H9 (cell line): Measurements from ENCODE around the gene CPXM2. TPM values are rescaled to one million over a fixed set of nuclear protein-coding genes. Genes with fewer than 3 reads are reported as not detected.

ENCODE experiments used
- DNase-seq: peaks from one replicate; pipeline ENCODE4 v3.0.0-alpha.2; 2017
- H2AFZ ChIP-seq: one replicate; pipeline ENCODE4 v1.6.1; 2013; ENCODE audit warnings: mild to moderate bottlenecking, low read length, control low read depth, moderate library complexity
- H2AK5ac ChIP-seq: 2 replicates; pipeline ENCODE4 v1.6.1; 2013; ENCODE audit warnings: low read length, control low read depth, mixed read lengths; ENCODE audit not compliant: insufficient read length
- H2BK120ac ChIP-seq: one replicate; pipeline ENCODE4 v1.6.1; 2013; ENCODE audit warnings: low read depth, mild to moderate bottlenecking, low read length, control low read depth, inconsistent platforms; ENCODE audit not compliant: poor library complexity, severe bottlenecking
- H2BK12ac ChIP-seq: 2 replicates; pipeline ENCODE4 v1.6.1; 2013; ENCODE audit warnings: low read length, control low read depth, mixed read lengths, low read depth; ENCODE audit not compliant: insufficient read length
- H2BK15ac ChIP-seq: 2 replicates; pipeline ENCODE4 v1.6.1; 2013; ENCODE audit warnings: low read depth, low read length, control low read depth
- H2BK20ac ChIP-seq: one replicate; pipeline ENCODE4 v1.6.1; 2013; ENCODE audit warnings: low read depth, mild to moderate bottlenecking, low read length, control low read depth, inconsistent platforms; ENCODE audit not compliant: poor library complexity, severe bottlenecking
- H2BK5ac ChIP-seq: 2 replicates; pipeline ENCODE4 v1.6.1; 2013; ENCODE audit warnings: low read length, control low read depth, mixed read lengths; ENCODE audit not compliant: insufficient read length
- H3K14ac ChIP-seq: 2 replicates; pipeline ENCODE4 v1.6.1; 2013; ENCODE audit warnings: low read length, control low read depth; ENCODE audit not compliant: insufficient read depth
- H3K18ac ChIP-seq: 2 replicates; pipeline ENCODE4 v1.6.1; 2013; ENCODE audit warnings: low read depth, mild to moderate bottlenecking, mixed read lengths, low read length, control low read depth; ENCODE audit not compliant: insufficient read length
- H3K23ac ChIP-seq: 2 replicates; pipeline ENCODE4 v1.6.1; 2013; ENCODE audit warnings: low read length, control low read depth, mixed read lengths, low read depth; ENCODE audit not compliant: insufficient read length
- H3K23me2 ChIP-seq: 2 replicates; pipeline ENCODE4 v1.6.1; 2013; ENCODE audit warnings: low read depth, mild to moderate bottlenecking, mixed read lengths, low read length, control low read depth; ENCODE audit not compliant: insufficient read length, poor library complexity, severe bottlenecking
- H3K27ac ChIP-seq: 2 replicates; pipeline ENCODE4 v1.5.1; 2013; ENCODE audit warnings: low read length, control low read depth, mixed read lengths, low read depth; ENCODE audit not compliant: insufficient read length
- H3K27me3 ChIP-seq: 2 replicates; pipeline ENCODE4 v1.6.1; 2013; ENCODE audit warnings: low read length, control low read depth, inconsistent platforms; ENCODE audit not compliant: insufficient read depth
- H3K4ac ChIP-seq: 2 replicates; pipeline ENCODE4 v1.6.1; 2013; ENCODE audit warnings: low read depth, mild to moderate bottlenecking, control low read depth, inconsistent platforms, low read length, moderate library complexity
- H3K4me1 ChIP-seq: 2 replicates; pipeline ENCODE4 v1.6.1; 2013; ENCODE audit warnings: low read length, control low read depth, inconsistent platforms; ENCODE audit not compliant: insufficient read depth
- H3K4me2 ChIP-seq: 2 replicates; pipeline ENCODE4 v1.6.1; 2013; ENCODE audit warnings: low read length, control low read depth, mixed read lengths; ENCODE audit not compliant: insufficient read length, insufficient read depth
- H3K56ac ChIP-seq: 2 replicates; pipeline ENCODE4 v1.6.1; 2013; ENCODE audit warnings: low read depth, mild to moderate bottlenecking, mixed read lengths, low read length, control low read depth; ENCODE audit not compliant: insufficient read length
- H3K79me1 ChIP-seq: 2 replicates; pipeline ENCODE4 v1.6.1; 2013; ENCODE audit warnings: low read depth, mild to moderate bottlenecking, moderate library complexity, low read length, control low read depth, inconsistent platforms; ENCODE audit not compliant: insufficient read depth, poor library complexity, severe bottlenecking
- H3K79me2 ChIP-seq: 2 replicates; pipeline ENCODE4 v1.6.1; 2013; ENCODE audit warnings: low read length, control low read depth, inconsistent platforms; ENCODE audit not compliant: insufficient read depth
- H3K9ac ChIP-seq: 2 replicates; pipeline ENCODE4 v1.6.1; 2013; ENCODE audit warnings: low read length, control low read depth, mixed read lengths; ENCODE audit not compliant: insufficient read length; ENCODE audit errors: extremely low read depth
- H3K9me3 ChIP-seq: one replicate; pipeline ENCODE4 v1.6.1; 2013; ENCODE audit warnings: low read depth, low read length, inconsistent platforms; ENCODE audit not compliant: control insufficient read depth
- H3T11ph ChIP-seq: one replicate; pipeline ENCODE4 v1.6.1; 2013; ENCODE audit warnings: mild to moderate bottlenecking, low read length, control low read depth, inconsistent platforms
- H4K20me1 ChIP-seq: one replicate; pipeline ENCODE4 v1.6.1; 2013; ENCODE audit not compliant: control insufficient read depth, insufficient read length, insufficient read depth
- H4K5ac ChIP-seq: 2 replicates; pipeline ENCODE4 v1.6.1; 2013; ENCODE audit warnings: low read depth, mild to moderate bottlenecking, mixed read lengths, low read length, control low read depth; ENCODE audit not compliant: insufficient read length
- H4K8ac ChIP-seq: replicated peaks from 2 replicates; pipeline ENCODE4 v1.6.1; 2013; ENCODE audit warnings: low read length, control low read depth, mixed read lengths, low read depth; ENCODE audit not compliant: insufficient read length
- H4K91ac ChIP-seq: 2 replicates; pipeline ENCODE4 v1.6.1; 2013; ENCODE audit warnings: low read depth, mild to moderate bottlenecking, moderate library complexity, mixed read lengths, low read length, control low read depth; ENCODE audit not compliant: insufficient read length
- H3K27ac Mint-ChIP-seq, 3 experiments: 2 replicates in 2 of 3; 3 replicates in 1 of 3; pipeline ENCODE4 v1.8.0; 2020 to 2021; ENCODE audit warnings: mixed read lengths in 3 of 3, mild to moderate bottlenecking in 1 of 3, moderate library complexity in 1 of 3
- H3K27me3 Mint-ChIP-seq: 2 replicates; pipeline ENCODE4 v1.8.0; 2021; ENCODE audit warnings: low read depth, mild to moderate bottlenecking, moderate library complexity, mixed read lengths
- H3K36me3 Mint-ChIP-seq, 3 experiments: 2 replicates in 2 of 3; 3 replicates in 1 of 3; pipeline ENCODE4 v1.8.0; 2020 to 2021; ENCODE audit warnings: low read depth in 3 of 3, mixed read lengths in 3 of 3; ENCODE audit not compliant: insufficient read depth in 1 of 3
- H3K4me1 Mint-ChIP-seq, 2 experiments: 2 replicates each; pipeline ENCODE4 v1.8.0; 2020; ENCODE audit warnings: mixed read lengths in 2 of 2
- H3K4me3 Mint-ChIP-seq, 2 experiments: 2 replicates in 1 of 2; 3 replicates in 1 of 2; pipeline ENCODE4 v1.8.0; 2020 to 2021; ENCODE audit warnings: mild to moderate bottlenecking in 2 of 2, mixed read lengths in 2 of 2, moderate library complexity in 1 of 2
- H3K9me3 Mint-ChIP-seq, 2 experiments: 2 replicates in 1 of 2; 3 replicates in 1 of 2; pipeline ENCODE4 v1.8.0; 2020; ENCODE audit warnings: mild to moderate bottlenecking in 2 of 2, mixed read lengths in 2 of 2, moderate library complexity in 1 of 2
- CTCF ChIP-seq: fragments of 200-600 bp; sonication (generic); conservative IDR thresholded peaks from 3 replicates; pipeline ENCODE4 v1.8.0; 2021; ENCODE audit warnings: antibody characterized with exemption, mild to moderate bottlenecking
- WGBS: extraction: QIAGEN DNeasy Blood & Tissue Kit; methylation state at CpG from one replicate; pipeline ENCODE4 v1.1.7; 2013; ENCODE audit warnings: missing lambda C conversion rate, low lambda C conversion rate, mixed read lengths; ENCODE audit not compliant: insufficient read length; ENCODE audit errors: extremely low coverage; 5-methylcytosine and 5-hydroxymethylcytosine counted together
- total RNA-seq: library from RNA; stranded (reverse); gene quantifications from 2 replicates; pipeline ENCODE4 v1.2.1, GENCODE V29; 2021

CPXM2 gene
- total RNA-seq, 1 experiment from 2014 or later = 1.7 TPM

DNA sequence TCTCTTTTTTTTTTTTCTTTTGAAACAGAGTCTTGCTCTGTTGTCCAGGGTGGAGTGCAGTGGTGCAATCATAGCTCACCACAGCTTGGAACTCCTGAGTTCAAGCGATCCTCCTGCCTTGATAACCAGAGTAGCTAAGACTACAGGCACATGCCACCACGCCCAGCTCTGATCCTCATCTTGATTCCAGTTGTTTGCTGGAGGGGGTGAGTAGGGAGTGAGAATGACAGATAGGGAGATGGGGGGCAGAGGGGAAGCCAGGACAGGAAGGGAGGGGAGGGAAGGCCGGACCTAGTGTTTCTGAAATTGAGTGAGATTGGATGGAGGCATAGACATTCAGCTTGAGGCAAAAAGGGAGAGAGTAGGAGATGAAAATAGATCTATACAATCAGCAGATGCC lies 25.2 kb upstream of the CPXM2 start:
- no peaks in the 10 kb centered on the region for H3K23me2 ChIP-seq
- no peak overlapping the region for H2BK120ac ChIP-seq
- no peak overlapping the region for H3K14ac ChIP-seq
- H3K4me2 ChIP-seq = no peak overlapping the region
- no peak overlapping the region for H2BK5ac ChIP-seq
- H3K56ac ChIP-seq = no peak overlapping the region
- no peak for TF ChIP-seq CTCF
- Mint-ChIP-seq H3K27me3 (peaks cover 27% of the 10 kb centered on the region), H3K27ac (no peak overlapping the region; a peak in 1 of 7 replicates), H3K4me1 (peaks cover 17 to 27% of the 10 kb centered on the region in 2 experiments), H3K9me3 (peaks cover 14 to 19% of the 10 kb centered on the region in 2 experiments), H3K4me3 (no peak overlapping the region), H3K36me3 (peaks cover 2 to 8% (median 2%) of the 10 kb centered on the region in 3 experiments; a peak in 3 of 7 replicates)
- H4K5ac ChIP-seq = no peak overlapping the region
- no peak overlapping the region for H4K91ac ChIP-seq
- H3K27me3 ChIP-seq = no peaks in the 10 kb centered on the region; the same call in 1 of the 2 replicates
- H3K79me2 ChIP-seq = no peaks in the 10 kb centered on the region
- no peak overlapping the region for H3K9ac ChIP-seq
- no peak overlapping the region for H3K4ac ChIP-seq
- no peak overlapping the region for H3T11ph ChIP-seq
- no CpG with 5 or more reads among the region's 3 CpGs for WGBS
- no peak overlapping the region for H4K8ac ChIP-seq
- no peak overlapping the region for H3K27ac ChIP-seq
- H3K9me3 ChIP-seq = no peaks in the 10 kb centered on the region
- no peak overlapping the region for H2BK15ac ChIP-seq
- H2AFZ ChIP-seq = no peak overlapping the region
- H3K18ac ChIP-seq = no peak overlapping the region
- DNase-seq = no peak
- H3K23ac ChIP-seq = no peak overlapping the region
- peaks cover 4% of the 10 kb centered on the region; the same call in 1 of the 2 replicates for H3K4me1 ChIP-seq
- no peaks in the 10 kb centered on the region for H4K20me1 ChIP-seq
- H2BK12ac ChIP-seq = no peak overlapping the region
- H3K79me1 ChIP-seq = no peaks in the 10 kb centered on the region
- H2BK20ac ChIP-seq = no peak overlapping the region
- no peak overlapping the region for H2AK5ac ChIP-seq
